GM21526 (cell line): ENCODE results near the gene BRD1.
"Not testable (repeated sequence)": the region's sequence is repeated elsewhere in the genome, so short reads cannot be mapped to it uniquely, and the experiment has no call there.

Source experiments
- ATAC-seq: cut with Tn5 transposase; IDR thresholded peaks from one replicate; pipeline ENCODE4 v1.9.1; 2021; ENCODE audit warnings: moderate library complexity; ENCODE audit not compliant: unreplicated experiment, low FRiP score

BRD1 gene

GRCh38 chr22:49853981-49854831, 26.5 kb upstream of the BRD1 start:
- peak; percentile 11 for ATAC-seq

- peak; percentile 67 for ATAC-seq
Measured at GRCh38 chr22:49852898-49853894, 25.5 kb upstream of the BRD1 start, which contains the start of gene ZBED4. TSS of gene ZBED4 (plus strand) at chr22:49853844. CDS start at chr22:49883663, 29,819 bp downstream.

DNA sequence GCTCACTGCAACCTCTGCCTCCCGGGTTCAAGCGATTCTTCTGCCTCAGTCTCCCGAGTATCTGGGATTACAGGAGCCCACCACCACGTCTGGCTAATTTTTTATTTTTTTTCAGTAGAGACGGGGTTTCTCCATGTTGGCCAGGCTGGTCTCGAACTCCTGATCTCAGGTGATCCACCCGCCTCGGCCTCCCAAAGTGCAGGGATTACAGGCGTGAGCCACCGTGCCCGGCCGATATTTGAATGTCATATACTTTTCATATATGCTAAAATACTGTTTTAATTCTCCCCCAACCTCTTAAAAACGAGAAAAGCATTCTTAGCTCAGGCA, 24.9 kb upstream of the BRD1 start:
- not testable (repeated sequence) for ATAC-seq

DNA sequence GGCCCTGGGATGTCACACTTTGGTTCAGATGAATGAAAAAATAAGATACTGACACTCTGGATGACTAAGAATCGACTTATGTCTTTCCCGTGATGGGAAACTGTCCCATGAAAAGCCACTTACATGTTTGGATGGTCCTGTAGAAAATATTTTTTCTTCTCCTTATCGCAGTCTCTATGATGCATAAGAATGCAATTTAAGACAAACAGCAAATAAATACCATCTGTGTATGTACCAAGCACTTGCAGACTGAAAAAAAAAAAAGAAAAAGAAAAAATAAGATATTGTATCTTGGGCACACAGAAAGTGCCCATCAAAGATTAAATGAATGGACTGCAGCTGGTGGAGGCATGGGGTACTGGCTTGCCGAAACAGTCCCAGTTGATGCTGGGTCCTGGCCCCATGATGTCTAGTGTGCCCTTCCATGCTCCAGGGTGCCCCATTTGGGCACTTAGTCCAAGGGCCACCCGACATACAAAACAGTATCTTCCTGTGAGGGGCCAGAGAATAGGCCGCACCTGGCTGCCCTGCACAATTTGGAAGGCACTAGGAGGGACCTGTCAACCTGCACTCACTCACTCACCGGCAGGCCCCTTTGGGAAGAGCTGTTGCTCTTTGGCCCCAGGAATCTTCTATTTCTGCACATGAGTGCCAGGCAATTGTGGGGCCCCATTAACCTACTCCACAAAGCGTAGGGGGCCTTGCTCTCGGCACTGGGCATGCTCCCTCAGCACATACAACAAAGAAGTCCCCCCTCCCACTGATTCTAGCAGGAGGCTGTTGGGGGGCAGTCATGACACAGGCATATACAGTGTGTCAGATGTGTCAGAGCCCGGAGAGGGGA, 23.5 kb upstream of the BRD1 start:
- no peak for ATAC-seq

- no peak for ATAC-seq
Measured at GRCh38 chr22:49850021-49850911, 22.6 kb upstream of the BRD1 start.

DNA sequence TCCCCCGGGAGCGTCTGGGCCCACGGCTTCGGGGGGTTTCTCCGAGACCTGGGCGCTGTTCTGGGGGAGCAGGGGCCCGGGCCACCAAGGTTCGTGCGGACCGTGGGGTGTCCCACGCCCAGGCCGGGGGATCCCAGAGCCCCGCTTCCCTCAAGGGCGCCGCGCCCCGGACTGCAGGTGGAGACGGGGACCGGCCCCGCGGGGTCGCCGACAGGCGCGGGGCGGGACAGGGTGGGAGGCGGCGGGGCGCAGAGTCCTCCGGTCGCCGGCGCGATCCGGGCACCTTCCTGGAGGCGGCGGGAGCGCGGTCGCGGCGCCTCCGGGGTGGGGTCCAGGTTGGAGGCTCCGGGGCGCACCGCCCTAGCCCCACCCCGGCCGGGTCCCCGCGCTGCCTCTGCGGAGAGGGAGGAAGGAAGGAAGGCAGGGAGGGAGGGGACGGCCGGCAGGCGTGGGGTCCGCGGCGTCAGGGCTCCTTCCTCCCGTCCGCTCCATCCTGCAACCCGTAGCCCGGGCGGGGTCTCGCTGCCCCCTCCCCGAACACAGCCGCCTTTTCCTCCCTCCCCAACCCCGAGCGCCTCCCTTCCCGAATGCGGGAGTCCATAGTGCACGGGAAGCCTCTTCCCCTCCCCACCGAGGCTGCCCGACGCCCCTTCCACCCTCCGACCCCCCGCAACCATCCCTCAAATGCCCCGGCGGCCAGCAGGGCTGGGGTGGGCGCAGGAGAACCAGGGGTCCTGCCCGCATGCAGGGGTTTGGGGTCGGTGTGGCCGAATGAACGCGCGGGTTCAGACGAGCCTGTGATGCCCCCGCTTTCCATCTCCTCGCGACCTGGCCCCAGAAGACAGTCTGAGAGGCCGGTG, 21.7 kb upstream of the BRD1 start:
- ATAC-seq: no peak

- no peak for ATAC-seq
Measured at GRCh38 chr22:49848690-49849160, 21.1 kb upstream of the BRD1 start.

DNA sequence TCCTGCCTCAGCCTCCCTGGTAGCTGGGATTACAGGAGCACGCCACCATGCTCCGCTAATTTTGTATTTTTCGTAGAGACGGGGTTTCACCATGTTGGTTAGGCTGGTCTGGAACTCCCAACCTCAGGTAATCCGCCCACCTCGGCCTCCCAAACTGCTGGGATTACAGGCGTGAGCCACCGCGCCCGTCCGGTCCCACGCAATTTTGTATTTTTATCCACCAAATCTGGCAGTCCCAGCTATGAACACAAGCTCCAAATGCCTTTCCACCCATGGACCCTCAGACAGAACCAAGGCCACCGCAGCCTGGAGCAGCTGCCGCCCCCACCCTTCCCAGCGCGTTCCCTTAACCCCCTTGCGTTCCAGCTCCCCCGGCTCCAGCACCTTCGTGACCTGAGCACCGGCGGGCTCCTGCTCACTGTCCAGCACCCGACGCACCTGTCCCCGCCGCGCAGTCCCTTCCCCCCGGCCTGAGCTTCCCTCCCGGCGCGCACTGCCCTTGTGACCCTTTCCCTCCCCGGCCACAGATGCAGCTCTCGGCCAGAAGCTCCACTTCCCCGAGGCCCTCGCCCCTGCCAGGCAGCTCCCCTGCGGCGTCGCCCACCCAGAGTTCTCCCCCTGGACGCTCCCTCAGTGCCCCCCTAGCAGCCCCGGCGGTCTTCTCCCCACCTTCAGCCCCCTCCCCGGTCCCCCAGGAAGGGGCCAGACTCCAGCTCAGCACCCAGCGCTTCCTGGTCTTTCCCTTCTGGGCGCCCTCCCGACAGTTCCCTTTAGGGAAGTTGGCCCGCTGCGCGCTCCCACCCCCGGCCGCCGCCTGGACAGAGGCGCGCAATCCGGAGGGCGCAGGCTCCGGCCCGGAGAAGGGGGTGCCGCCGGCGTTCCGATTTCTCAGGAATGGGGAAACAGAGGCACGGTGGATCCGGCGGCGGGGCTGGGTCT, 20.3 kb upstream of the BRD1 start:
- ATAC-seq: no peak

DNA sequence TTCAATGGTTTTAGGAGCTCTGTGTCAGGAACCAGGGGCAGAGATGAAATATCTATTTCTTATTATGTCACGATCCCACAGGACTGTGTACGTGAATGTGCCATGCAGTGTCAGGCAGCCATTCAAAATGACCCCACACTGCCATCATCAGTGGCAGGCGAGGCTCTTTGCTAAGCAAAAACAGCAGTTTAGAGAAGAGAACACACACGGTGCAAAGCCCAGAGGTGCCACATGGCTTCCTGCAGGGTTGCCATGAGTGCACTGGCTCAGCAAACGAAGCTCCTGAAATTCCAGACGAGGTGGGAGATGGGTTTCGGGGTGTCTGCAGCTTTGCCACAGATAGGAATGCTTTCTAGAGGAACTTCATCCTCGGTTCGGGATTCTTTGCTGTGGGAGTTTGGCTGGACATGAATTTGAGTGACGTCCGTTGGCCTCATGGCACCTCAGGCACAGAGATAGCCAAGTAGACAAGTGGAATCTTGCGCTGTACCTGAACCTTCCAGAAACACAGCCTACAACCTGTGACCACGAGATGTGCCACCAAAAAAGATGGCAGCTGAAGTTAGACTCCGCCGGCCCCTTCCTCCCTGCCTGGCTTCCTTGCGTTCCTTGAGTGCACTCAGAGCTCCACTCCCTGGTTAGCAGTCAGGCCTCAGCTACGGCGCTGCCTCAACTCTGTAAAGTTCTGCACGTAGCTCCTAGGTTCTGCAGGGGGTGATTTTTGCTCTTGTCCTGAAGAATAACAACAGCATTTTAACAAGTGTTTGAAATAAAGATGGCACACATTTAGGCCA, 18.2 kb upstream of the BRD1 start:
- no peak for ATAC-seq

DNA sequence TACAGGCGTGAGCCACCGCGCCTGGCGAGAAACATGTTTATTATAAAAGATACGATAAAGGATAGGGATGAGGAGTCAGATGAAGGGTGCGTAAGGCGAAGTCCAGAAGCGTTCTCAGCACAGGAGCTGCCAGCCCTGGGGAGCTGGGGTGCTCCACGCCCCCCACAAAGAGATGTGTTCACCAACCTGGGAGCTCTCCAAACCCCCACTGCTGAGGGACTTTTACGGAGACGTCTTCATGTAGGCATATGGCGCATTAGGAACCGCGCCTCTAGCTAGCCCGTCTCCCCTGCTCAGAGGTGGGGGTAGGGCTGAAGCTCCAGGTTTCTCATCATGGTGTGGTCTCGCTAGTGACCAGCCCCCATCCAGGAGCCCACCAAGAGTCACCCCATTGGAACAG, 17.6 kb upstream of the BRD1 start:
- no peak for ATAC-seq

DNA sequence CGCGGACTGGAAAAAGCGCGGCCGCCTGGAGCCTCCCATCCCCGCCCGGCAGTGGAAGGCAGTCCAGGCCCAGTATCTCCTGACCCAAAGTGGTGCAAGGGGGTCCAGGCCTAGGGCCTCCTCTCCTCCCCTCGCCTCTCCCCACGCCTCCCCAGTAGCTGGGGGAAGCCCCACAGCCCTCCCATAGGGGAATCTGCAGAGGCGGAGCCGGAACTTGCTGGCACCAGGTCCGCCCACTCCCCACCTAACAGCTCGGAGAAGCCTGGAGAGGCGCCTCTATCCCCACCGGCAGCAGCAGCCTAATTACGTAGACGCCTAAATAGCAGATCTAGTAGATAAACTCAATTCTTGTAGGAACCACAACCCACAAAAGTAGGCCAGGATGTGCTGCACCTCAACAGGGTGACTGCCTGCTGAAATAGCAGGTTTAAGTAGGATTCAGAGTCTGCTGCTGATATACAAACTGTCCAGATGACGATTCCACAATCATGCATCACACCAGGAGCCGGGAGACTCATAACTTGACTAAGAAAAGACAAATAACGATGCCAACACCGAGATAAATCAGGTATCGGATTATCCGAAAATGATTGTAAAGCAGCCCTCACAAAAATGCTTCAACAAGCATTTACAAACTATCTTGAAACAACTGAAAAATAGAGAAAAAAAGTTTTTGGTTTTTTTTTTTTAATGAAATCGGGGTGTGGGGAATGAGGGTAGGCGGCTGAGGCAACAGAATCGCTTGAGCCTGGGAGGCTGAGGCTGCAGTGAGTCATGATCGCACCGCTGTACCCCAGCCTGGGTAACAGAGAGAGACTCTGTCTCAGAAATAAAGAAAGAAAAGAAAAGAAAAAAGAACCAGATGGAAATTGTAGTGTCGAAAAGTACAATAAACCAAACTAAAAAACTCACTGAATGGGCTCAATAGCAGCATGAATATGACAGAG, 11.4 kb upstream of the BRD1 start:
- ATAC-seq: no peak

DNA sequence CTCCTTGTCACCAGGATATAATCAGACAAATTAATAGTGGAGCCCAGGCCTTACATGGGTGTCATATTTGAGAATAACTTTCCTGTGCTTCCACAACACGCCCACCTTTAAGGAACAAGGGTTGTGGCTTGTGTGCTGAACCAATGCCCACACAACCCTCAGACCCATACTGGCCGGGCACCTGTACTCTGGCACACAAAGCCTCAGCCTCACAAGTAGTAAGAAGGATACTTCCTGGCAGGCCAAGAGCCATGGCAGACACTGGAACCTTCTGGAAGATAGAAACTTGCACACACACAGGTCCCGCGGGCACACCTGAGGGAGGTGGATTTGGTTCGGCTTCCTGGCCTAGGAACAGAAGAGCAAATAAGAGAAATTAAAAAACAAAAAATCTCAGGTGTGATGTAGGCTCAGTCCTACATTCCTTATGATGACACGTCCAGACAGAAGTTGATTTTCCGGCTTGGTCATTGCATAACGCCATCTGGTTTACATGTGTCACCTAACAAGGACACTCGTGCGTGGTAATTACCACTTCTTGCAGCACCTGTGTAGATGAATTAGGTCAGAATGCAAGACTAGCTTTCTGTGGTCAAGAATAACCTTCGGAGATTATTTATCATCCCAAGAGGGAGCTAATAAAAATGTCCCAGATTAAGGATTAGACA, 5.8 kb upstream of the BRD1 start:
- no peak for ATAC-seq

DNA sequence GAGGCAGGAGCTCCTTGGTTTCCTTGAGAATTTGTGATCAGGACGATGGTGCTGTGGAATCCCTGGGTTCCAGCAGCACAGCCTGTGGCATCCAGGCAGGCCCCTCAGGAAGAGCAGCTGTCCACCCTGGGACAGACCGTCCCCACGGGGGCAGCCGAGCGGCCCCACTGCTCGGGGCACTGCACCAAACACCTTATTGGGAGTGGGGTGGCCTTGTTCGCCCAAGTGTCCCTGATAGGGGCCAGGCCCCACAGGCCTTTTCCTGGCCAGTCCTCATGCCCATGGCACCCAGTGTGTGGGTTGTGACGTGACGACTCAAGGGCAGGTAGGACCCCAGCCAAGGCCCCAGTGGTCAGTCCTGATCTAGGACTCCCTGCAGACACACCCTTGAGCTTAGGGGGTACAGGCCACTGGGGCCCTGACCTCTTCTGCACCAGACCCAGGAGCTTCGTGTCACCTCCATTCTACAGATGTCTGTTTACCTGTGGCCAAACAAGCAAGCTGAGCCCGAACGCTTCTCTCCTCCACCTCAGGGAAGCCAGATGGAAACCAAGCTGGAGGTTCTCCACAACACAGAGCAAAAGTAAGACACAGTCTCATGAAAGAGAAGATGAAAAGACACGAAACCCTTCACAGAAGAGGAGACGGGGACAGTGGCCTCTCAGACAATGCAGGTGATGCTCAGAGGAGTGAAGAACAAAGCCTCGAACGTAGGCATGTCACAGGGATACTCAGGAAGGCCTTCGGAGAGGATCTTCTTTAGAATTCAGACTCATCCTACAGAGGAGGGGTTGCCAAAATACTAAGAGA, 1.6 kb upstream of the BRD1 start:
- no peak for ATAC-seq

- no peak for ATAC-seq
Measured at GRCh38 chr22:49828599-49828965, 909 bp upstream of the BRD1 start.
